GM18867 (cell line): ENCODE measurements around the gene OTULIN.
A peak's percentile ranks its signal among the peaks of the same experiment; 100 is the strongest.

Experiments used
- ATAC-seq: cut with Tn5 transposase; IDR thresholded peaks from one replicate; pipeline ENCODE4 v1.9.1; 2021; ENCODE audit warnings: mild to moderate bottlenecking, moderate library complexity; ENCODE audit not compliant: unreplicated experiment

Gene OTULIN

GRCh38 chr5:14716755-14717752 lies 52.5 kb downstream of the OTULIN start:
- no peak for ATAC-seq

DNA sequence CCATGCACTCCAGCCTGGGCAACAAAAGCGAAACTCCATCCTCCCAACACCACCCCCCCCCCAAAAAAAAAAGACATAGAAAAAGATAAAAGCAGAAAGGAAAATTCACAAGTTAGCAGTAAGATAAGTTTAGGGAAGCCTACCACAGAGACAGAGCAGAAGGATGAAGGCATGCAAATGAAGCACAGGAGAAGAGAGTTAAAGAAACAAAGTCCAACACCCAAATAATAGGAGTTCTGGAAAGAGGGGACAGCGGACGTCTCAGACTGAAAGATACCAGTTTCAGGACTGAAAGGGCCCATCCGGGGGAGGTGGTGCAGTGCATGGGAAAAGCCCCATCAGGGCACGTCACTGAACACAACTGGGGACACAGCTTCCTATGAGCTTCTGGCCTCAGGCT lies 54.3 kb downstream of the OTULIN start:
- ATAC-seq = no peak

GRCh38 chr5:14720236-14720923 lies 55.9 kb downstream of the OTULIN start:
- ATAC-seq = no peak

DNA sequence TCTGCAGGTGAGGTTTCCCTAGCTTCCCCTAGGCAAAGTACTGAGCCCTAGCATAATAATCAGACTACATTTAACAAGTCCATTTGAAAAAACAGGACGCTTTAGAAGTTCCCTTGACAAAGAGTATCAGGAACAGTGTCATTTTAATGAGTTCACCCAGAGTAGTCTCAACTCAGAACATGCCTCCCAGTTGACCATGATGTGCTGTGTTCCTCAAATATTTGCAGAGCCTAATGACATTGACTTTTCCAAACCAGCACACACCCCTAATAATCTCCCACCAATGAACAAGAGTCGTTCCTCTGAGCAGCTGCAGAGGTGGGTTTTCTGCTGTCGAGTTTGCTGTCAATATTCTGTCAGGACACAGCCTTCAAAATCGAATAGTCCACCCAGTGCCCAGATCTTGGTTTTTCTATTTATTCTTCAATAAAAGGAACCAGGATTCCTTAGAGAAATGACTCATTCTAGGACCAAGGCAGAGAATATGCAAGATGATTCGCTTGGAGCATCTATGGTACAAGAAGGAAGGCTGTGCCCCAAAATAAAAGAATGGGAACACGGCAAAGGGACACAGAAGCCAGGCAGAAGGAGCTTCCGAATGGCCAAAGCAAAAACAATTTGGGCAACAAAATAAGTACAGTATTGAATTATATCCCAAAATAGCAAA lies 57.6 kb downstream of the OTULIN start:
- ATAC-seq = no peak

GRCh38 chr5:14722923-14723322 lies 58.4 kb downstream of the OTULIN start:
- ATAC-seq = no peak

DNA sequence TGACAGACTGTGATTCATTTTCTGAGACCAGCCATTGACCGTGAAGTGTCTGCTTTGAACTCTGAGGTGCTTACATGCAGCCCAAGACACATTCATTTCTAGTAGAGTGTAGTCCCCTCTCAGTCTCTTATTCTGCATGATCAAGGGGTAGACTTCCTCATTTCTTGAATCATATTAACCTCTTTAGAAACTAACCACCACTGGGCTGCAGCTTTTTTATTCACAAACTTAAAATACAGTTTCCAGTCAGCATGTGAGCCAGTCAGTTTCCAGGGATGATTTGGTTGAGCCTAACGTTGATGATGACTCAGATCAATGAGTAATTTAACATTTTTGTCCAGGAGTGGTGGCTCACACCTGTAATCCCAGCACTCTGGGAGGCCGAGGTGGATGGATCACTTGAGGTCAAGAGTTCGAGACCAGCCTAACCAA lies 59.2 kb downstream of the OTULIN start:
- no peak for ATAC-seq

GRCh38 chr5:14724633-14725032 lies 60.1 kb downstream of the OTULIN start:
- ATAC-seq = no peak

GRCh38 chr5:14726066-14726838 lies 61.7 kb downstream of the OTULIN start:
- ATAC-seq = no peak

- peak; percentile 74 for ATAC-seq
Observed at GRCh38 chr5:14727428-14727865, 62.9 kb downstream of the OTULIN start.

DNA sequence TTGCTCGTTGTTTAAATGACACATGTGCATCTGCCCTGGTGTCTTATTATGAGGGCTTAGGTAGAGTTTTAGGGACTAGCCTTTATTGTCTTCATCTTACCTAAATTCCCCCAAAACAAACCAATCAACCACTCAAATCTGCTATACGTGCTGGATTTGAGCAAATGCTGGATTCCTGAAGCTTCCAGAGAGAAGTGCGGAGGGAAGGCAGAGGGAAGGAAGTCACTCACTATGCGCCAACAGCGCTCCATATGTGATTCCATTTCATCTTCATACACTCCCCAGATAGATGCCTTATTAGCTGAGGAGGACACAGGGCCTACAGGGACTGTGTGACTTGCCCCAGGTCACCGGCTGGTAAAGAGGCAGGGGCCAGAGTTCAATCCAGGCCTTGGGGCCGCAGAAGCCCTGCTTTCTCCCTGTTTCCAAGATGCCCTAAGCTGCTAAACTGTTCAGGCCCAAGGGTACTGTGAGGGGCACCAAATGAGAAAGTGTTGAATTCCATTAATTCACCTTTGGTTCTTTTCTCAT lies 63.5 kb downstream of the OTULIN start:
- no peak for ATAC-seq

DNA sequence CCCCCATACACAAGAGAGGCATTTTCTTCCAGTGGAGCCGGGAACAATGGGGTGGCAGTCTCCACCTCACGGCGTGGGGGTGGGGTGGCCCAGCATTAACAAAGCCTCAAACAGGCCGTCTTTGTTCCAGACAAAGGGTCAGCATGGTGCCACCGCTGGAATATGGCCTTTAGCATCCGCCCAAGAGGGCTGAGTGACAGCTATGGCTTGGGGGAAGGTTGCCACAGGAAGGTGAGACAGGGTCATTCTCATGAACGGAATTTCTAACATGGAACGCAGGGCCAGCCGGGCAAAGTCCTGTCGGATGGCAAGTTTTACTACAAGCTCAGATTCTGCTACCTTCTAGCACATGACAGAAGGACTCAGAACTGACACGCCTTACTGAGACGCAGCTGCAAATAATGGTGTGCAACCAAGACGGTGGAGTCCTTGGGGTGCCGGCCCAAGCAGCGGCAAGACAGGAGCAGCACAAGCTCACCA lies 64.0 kb downstream of the OTULIN start:
- no peak for ATAC-seq

DNA sequence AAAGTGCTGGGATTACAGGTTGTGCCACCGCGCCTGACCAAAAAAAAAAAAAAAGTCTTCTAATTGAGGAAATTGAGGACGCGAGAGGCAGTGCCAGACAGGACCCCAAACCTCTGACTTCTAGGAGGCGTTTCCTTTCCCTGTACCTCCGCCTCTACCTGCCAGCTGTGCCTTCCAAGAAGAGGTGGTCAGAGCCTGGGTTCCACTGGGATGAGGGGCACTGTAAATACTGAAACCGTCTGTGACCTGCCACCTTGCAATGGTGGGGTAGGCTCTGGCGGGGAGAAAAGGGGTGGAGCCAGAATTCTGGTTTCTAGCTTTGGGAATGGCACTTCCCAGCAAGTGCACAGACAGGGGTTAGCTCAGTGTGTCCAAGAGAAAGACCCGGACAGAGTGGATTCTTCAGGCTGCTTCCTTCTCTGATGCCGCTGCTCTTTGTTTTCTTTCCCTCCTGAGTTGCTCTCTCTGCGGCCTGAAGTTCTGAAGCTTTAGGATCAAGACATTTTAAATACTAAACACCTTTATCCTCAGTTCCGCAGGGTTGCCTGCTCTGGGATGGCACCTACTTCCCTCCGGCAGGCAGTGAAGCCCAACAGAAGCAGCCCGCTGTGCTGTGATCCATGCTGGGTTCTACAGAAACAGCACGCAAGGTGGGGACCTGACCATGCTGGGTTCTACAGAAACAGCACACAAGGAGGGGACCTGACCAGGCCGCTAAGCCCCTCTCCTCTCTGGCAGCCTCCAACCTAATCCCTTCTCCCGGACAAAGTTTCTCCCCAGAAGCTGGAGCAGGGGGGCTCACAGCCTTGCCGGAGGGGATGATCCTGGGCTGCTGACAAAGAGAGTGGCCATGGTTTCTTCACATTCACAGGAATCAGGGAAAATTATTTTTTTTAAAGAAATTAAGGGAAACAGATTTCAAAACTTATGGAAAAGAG lies 65.2 kb downstream of the OTULIN start:
- no peak for ATAC-seq

DNA sequence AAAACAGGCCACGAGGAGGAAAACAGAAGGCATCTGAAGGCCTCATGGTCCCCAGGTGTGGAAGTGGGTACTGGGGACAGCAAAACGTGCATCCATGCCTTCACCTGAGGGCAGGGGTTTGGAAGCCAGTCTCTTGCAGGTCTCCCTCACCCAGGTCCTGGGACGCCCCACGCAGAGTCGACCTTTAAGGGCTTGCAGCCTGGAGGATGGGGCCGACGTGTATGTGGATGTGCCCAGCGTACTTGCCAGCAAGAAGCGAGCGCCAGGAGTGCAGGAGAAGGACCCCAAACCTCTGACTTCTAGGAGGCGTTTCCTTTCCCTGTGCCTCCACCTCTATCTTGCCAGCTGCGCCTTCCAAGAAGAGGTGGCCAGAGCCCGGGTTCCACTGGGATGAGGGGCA lies 65.9 kb downstream of the OTULIN start:
- ATAC-seq = no peak

DNA sequence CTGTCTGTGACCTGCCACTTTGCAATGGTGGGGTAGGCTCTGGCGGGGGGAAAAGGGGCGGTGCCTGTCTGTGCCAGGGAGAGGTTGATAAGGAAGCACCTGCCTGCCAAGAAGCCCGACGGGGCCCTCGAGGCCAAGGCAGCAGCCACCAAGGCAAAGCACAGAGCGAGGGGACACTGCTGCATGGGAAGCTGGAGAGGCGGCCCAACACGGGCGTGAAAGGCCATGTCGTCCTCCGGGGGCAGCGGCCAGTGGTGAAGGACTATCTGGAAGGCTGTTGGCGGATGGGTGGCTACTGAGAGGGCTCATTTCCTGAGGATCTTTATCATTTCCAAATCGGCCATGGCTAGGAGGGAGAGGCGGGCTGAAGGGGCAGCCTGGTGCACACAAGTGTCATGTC lies 66.4 kb downstream of the OTULIN start:
- ATAC-seq = no peak

DNA sequence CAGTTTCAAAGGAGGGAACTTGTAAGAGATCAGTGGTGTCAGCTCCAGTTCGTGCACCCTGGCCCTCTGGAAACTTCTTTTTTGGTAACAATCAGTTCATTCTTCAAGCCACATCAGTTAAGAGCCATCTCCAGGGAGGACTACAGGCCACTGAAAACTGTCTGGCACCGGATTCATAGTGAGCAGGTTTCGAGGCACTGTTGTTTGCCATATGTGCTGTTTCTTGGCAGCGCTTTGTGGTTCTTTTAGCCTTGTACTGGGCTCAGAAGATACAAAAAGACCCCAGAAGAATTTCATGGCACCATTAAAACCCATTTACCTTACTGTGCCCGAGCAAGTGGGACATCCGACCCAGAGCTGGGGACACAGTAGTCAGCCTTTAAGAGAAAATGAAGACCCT lies 68.5 kb downstream of the OTULIN start:
- ATAC-seq = no peak

- ATAC-seq = no peak
Observed at GRCh38 chr5:14733661-14734060, 69.1 kb downstream of the OTULIN start.

DNA sequence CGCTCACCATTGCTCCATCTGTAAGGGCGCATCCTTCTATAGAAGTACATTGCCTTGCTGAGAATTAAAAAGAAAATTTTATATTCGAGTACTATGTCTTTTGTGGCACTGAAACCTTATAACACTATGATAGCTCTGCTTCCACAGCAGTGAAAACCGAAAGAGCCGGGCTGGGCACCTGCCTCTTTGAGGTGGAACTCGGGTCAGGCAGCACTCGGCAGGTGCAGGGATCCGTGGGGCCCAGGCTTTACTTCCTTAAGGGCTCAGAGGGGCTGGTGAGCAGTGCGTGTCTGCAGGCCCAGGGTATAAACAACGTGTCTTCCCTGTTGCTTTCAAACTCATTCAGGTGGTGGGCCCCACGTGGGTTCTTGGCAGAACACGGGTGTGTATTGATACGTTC lies 69.9 kb downstream of the OTULIN start:
- ATAC-seq = no peak

- no peak for ATAC-seq
Observed at GRCh38 chr5:14735944-14736343, 71.4 kb downstream of the OTULIN start.

GRCh38 chr5:14737291-14737690 lies 72.8 kb downstream of the OTULIN start:
- no peak for ATAC-seq
